HG02763 (cell line): Measurements from ENCODE around the gene TTC34.
"Not testable (repeated sequence)": the region's sequence is repeated elsewhere in the genome, so short reads cannot be mapped to it uniquely, and the experiment has no call there.

Source experiments
- ATAC-seq: cut with Tn5 transposase; IDR thresholded peaks from one replicate; pipeline ENCODE4 v1.9.1; 2021; ENCODE audit warnings: mild to moderate bottlenecking, moderate library complexity; ENCODE audit not compliant: unreplicated experiment

The TTC34 gene

DNA sequence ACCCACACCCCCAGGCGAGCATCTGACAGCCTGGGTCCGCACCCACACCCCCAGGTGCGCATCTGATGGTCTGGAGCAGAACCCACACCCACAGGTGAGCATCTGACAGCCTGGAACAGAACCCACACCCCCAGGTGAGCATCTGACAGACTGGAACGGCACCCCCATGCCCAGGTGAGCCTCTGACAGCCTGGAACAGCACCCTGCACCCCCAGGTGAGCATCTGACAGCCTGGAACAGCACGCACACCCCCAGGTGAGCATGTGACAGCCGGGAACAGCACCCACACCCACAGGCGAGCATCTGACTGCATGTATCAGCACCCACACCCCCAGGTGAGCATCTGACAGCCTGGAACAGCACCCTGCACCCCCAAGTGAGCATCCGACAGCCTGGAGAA is 115.8 kb downstream of the TTC34 start:
- ATAC-seq: not testable (repeated sequence)

DNA sequence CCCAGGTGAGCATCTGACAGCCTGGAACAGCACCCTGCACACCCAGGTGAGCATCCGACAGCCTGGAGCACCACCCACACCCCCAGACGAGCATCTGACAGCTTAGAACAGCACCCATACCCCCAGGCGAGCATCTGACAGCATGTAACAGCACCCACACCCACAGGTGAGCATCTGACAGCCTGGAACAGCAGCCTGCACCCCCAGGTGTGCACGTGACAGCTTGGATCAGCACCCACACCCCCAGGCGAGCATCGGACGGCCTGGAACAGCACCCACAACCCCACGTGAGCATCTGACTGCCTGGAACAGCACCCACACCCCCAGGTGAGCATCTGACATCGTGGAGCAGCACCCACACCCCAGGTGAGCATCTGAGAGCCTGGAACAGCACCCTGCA is 116.6 kb downstream of the TTC34 start:
- not testable (repeated sequence) for ATAC-seq

DNA sequence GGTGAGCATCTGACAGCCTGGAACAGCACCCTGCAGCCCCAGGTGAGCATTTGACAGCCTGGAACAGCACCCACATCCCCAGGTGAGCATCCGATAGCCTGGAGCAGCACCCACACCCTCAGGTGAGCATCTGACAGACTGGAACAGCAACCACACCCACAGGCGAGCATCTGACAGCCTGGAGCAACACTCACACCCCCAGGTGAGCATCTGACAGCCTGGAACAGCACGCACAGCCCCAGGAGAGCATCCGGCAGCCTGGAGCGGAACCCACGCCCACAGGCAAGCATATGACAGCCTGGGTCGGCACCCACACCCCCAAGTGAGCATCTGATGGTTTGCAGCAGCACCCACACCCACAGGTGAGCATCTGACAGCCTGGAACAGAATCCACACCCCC is 117.5 kb downstream of the TTC34 start:
- not testable (repeated sequence) for ATAC-seq

DNA sequence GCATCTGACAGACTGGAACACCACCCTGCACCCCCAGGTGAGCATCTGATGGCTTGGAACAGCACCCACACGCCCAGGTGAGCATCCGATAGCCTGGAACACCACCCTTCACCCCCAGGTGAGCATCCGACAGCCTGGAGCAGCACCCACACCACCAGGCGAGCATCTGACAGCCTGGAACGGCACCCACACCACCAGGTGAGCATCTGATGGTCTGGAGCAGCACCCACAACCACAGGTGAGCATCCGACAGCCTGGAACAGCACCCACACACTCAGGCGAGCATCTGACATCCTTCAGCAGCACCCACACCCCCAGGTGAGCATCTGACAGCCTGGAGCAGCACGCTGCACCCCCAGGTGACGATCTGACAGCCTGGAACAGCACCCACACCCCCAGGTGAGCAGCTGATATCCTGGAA is 118.2 kb downstream of the TTC34 start:
- not testable (repeated sequence) for ATAC-seq

DNA sequence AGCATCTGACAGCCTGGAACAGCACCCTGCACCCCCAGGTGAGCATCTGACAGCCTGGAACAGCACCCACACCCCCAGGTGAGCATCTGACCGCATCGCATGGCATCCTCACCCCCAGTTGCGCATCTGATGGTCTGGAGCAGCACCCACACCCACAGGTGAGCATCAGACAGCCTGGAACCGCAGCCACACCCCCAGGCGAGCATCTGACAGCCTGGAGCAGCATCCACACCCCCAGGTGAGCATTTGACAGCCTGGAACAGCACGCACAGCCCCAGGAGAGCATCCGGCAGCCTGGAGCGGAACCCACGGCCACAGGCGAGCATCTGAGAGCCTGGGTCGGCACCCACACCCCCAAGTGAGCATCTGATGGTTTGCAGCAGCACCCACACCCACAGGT is 118.6 kb downstream of the TTC34 start:
- ATAC-seq: not testable (repeated sequence)

DNA sequence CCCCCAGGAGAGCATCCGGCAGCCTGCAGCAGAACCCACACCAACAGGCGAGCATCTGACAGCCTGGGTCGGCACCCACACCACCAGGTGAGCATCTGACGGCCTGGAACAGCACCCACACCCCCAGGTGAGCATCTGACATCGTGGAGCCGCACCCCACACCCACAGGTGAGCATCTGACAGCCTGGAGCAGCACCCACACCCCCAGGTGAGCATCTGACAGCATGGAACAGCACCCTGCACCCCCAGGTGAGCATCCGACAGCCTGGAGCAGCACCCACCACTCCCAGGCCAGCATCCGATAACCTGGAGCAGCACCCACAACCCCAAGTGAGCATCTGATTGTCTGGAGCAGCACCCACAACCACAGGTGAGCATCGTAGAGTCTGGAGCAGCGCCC is 124.8 kb downstream of the TTC34 start:
- ATAC-seq: not testable (repeated sequence)

DNA sequence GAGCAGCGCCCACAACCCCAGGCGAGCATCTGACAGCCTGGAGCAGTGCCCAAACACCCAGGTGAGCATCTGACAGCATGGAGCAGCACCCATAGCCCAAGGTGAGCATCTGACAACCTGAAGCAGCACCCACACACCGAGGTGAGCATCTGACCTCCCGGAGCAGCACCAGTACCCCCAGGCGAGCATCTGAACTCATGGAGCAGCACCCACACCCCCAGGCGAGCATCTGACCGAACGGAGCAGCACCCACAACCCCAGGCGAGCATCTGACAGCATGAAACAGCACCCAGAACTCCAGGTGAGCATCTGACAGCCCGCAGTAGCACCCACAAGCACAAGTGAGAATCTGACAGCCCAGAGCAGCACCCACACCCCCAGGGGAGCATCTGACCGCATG is 129.8 kb downstream of the TTC34 start:
- ATAC-seq: not testable (repeated sequence)

DNA sequence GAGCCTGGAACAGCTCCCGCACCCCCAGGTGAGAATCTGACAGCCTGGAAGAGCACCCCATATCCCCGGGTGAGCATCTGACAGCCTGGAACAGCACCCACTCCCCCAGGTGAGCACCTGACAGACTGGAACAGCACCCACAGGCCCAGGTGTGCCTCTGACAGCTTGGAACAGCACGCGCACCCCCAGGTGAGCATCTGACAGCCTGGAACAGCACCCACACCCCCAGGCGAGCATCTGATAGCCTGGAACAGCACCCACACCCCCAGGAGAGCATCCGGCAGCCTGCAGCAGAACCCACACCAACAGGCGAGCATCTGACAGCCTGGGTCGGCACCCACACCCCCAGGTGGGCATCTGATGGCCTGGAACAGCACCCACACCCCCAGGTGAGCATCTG is 141.7 kb downstream of the TTC34 start:
- ATAC-seq: not testable (repeated sequence)

DNA sequence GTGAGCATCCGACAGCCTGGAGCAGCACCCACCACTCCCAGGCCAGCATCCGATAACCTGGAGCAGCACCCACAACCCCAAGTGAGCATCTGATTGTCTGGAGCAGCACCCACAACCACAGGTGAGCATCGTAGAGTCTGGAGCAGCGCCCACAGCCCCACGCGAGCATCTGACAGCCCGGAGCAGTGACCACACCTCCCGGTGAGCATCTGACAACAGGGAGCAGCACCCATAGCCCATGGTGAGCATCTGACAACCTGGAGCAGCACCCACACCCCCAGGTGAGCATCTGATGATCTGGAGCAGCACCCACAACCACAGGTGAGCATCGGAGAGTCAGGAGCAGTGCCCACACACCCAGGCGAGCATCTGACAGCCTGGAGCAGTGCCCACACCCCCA is 143.6 kb downstream of the TTC34 start:
- ATAC-seq: not testable (repeated sequence)

DNA sequence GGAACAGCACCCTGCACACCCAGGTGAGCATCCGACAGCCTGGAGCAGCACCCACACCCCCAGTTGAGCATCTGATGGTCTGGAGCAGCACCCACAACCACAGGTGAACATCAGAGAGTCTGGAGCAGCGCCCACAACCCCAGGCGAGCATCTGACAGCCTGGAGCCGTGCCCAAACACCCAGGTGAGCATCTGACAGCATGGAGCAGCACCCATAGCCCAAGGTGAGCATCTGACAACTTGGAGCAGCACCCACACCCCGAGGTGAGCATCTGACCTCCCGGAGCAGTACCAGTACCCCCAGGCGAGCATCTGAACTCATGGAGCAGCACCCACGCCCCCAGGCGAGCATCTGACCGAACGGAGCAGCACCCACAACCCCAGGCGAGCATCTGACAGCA is 144.4 kb downstream of the TTC34 start:
- not testable (repeated sequence) for ATAC-seq

DNA sequence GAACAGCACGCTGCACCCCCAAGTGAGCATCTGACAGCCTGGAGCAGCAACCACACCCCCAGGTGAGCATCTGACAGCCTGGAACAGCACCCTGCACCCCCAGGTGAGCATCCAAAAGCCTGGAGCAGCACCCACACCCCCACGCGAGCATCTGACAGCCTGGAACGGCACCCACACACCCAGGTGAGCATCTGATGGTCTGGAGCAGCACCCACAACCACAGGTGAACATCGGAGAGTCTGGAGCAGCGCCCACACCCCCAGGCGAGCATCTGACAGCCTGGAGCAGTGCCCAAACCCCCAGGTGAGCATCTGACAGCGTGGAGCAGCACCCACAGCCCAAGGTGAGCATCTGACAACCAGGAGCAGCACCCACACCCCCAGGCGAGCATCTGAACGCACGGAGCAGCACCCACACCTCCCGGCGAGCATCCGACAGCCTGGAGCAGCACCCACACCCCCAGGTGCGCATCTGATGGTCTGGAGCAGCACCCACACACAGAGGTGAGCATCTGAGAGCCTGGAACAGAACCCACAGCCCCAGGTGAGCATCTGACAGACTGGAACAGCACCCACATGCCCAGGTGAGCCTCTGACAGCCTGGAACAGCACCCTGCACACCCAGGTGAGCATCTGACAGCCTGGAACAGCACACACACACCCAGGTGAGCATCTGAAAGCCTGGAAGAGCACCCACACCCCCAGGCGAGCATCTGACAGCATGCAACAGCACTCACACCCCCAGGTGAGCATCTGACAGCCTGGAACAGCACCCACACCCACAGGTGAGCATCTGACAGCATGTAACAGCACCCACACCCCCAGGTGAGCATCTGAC is 145.7 kb downstream of the TTC34 start:
- not testable (repeated sequence) for ATAC-seq

DNA sequence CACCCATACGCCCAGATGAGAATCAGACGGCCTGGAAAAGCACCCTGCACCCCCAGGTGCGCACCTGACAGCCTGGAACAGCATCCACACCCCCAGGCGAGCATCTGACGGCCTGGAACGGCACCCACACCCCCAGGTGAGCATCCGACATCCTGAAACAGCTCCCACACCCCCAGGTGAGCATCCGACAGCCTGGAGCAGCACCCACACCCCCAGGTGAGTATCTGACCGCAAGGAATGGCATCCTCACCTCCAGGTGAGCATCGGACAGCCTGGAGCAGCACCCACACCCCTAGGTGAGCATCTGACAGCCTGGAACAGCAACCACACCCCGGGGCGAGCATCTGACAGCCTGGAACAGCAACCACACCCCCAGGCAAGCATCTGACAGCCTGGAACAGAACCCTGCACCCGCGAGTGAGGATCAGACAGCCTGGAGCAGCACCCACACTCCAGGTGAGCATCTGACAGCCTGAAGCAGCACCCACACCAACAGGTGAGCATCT is 147.0 kb downstream of the TTC34 start:
- not testable (repeated sequence) for ATAC-seq

DNA sequence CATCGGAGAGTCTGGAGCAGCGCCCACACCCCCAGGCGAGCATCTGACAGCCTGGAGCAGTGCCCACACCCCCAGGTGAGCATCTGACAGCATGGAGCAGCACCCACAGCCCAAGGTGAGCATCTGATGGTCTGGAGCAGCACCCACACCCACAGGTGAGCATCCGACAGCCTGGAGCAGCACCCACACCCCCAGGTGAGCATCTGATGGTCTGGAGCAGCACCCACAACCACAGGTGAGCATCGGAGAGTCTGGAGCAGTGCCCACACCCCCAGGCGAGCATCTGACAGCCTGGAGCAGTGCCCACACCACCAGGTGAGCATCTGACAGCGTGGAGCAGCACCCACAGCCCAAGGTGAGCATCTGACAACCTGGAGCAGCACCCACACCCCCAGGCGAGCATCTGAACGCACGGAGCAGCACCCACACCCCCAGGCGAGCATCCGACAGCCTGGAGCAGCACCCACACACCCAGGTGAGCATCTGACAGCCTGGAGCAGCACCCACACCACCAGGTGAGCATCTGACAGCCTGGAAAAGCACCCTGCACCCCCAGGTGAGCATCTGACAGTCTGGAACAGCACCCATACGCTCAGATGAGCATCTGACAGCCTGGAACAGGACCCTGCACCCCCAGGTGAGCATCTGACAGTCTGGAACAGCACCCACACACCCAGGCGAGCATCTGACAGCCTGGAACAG is 147.6 kb downstream of the TTC34 start:
- not testable (repeated sequence) for ATAC-seq

DNA sequence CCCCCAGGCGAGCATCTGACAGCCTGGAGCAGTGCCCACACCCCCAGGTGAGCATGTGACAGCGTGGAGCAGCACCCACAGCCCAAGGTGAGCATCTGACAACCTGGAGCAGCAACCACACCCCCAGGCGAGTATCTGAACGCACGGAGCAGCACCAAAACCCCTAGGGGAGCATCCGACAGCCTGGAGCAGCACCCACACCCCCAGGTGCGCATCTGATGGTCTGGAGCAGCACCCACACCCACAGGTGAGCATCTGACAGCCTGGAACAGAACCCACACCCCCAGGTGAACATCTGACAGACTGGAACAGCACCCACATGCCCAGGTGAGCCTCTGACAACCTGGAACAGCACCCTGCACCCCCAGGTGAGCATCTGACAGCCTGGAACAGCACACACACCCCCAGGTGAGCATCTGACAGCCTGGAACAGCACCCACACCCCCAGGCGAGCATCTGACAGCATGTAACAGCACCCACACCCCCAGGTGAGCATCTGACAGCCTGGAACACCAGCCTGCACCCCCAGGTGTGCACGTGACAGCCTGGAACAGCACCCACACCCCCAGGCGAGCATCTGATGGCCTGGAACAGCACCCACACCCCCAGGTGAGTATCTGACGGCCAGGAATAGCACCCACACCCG is 148.4 kb downstream of the TTC34 start:
- not testable (repeated sequence) for ATAC-seq

DNA sequence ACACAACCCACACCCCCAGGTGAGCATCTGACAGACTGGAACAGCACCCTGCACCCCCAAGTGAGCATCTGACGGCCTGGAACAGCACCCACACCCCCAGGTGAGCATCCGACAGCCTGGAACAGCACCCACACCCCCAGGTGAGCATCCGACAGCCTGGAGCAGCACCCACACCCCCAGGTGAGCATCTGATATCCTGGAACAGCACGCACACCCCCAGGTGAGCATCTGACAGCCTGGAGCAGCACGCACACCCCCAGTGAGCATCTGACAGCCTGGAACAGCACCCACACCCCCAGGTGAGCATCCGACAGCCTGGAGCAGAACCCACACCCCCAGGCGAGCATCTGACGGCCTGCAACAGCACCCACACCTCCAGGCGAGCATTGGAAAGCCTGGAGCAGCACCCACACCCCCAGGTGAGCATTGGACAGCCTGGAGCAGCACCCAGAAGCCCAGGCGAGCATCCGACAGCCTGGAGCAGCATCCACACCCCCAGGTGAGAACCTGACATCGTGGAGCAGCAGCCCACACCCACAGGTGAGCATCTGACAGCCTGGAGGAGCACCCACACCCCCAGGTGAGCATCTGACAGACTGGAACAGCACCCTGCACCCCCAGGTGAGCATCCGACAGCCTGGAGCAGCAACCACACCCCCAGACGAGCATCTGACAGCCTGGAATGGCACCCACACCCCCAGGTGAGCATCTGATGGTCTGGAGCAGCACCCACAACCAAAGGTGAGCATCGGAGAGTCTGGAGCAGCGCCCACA is 149.2 kb downstream of the TTC34 start:
- not testable (repeated sequence) for ATAC-seq

DNA sequence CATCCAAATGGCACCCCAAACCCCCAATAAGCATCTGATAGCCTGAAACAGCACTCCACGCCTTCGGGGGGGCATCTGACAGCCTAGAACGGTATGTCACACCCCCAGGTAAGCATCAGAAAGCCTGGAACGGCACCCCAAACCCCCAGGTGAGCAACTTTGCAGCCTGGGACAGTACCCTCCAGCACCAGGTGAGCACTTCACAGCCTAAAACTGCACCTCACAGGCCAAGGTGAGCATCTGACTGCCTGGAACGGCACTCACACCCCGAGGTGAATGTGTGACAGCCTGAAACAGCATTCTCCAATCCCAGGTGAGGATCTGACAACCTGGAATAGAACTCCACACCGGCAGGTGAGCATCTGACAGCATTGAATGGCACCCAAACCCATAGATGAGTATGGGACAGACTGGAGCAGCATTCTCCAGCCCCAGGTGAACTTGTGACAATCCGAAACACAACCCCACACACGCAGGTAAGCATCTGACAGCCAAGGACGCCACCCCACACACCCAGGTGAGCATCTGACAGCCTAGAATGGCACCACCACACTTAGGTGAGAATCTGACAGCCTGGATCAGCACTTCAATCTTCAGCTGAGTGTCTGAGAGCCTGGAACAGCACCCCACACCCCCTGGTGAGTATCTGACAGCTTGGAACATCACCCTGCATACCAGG is 150.4 kb downstream of the TTC34 start:
- ATAC-seq: no peak

DNA sequence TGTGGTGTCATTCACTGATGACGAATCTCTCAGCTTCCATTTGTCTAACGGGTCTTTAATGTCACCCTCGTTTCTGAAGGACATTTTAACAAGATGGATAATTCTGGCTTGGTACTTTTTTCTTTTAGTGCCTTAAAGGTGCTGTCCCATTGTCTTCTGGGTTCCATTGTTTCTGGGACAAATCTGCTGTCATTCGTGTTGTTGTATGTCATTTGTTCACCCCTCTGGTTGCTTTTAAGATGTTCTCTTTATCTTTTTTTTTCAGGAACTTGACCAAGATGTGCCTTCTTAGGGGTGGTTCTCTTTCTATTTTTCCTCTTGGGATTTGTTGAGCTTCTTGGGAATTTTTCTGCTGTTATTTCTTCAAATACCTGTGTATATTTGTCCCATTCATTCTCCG is 154.7 kb downstream of the TTC34 start:
- ATAC-seq: no peak

DNA sequence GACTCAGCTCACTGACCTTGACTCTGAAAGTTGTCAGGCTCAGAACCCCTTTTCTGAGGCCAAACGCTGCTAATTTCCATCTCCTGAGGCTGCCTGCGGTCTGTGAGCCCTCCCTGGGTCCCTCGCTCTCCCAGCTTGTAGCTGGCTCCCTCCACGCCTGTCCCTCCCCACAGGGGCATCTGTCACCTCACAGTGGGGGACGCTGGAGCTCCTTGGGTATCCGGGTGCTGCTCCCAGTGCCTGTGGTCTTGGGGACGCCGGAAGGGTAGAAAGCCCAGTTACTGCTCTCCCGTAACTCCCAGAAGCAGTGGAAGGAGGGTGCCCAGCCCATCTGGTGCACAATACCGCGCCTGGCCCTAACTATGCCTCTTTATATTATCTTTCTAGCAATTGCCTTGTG is 155.7 kb downstream of the TTC34 start:
- no peak for ATAC-seq

DNA sequence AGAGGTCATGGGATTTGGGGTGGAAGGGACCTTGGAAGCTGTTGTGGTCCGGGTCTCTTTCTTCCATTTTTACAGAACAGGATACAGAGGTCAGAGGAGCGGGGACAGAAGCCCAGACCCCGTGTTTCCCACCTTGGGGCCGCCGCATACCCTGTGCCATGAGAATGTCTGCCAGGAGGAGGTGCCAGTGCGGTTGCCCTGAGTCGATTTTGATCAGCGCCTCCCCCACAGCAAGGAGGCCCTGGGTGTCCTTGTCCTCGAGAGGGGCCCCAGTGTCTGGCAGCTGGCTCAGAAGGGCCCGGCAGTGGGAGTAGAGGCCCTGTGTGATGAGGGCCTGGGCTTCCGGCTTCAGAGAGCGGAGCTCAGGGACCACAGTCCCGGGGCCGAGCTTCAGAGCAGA is 156.3 kb downstream of the TTC34 start:
- ATAC-seq: no peak

DNA sequence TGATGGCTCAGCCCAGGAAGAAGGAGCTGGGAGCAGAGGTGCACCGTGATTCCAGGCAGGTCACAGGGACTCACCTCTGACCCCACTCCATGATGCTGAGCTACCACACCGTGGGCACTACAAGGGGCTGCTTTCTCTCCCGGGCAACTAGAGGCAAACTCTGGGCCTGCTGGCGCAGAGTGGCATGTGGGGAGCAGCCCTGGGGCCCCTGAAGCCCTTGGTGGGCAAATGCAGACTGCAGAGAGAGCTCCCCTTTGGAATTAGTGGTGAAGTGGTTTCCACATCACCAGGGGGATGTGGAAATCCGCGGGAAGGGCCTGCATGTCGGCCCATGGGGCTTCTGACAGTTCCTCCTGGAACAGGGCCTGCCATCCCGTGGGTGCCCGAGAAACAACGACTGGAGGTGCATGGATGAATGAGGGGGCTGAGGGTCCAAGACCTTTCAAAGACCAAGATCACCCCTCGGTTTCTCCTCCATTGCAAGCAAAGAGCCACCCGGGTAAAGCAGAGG is 156.8 kb downstream of the TTC34 start:
- no peak for ATAC-seq
